K562 (cell line): ENCODE data around the gene KEL. TPM values are rescaled to one million over a fixed set of nuclear protein-coding genes. Genes with fewer than 3 reads are reported as not detected.

Experiments
- BHLHE40 ChIP-seq: IDR thresholded peaks from 2 replicates; pipeline ENCODE4 v1.6.1; 2011; ENCODE audit warnings: low read length, improper control_type of control experiment
- DLX4 ChIP-seq: fragments of 250-450 bp; sonication (Bioruptor Pico); IDR thresholded peaks from 2 replicates; pipeline ENCODE4 v1.6.1; 2021; ENCODE audit warnings: mild to moderate bottlenecking
- E2F5 ChIP-seq: sonication (generic); formaldehyde crosslinking; IDR thresholded peaks from 2 replicates; pipeline ENCODE4 v1.8.0; 2022; ENCODE audit warnings: mild to moderate bottlenecking, missing genetic modification reagents
- HMBOX1 ChIP-seq: sonication (generic); IDR thresholded peaks from 2 replicates; pipeline ENCODE4 v1.6.1; 2016
- L3MBTL2 ChIP-seq: fragments of 450-650 bp; IDR thresholded peaks from 2 replicates; pipeline ENCODE4 v1.6.1; 2016; ENCODE audit warnings: mild to moderate bottlenecking, moderate library complexity
- NR2C2 ChIP-seq, 2 experiments: fragments of 200-800 bp in 1 of 2; sonication (Bioruptor generic) in 1 of 2; sonication (generic) in 1 of 2; formaldehyde crosslinking in 1 of 2; IDR thresholded peaks; 2 replicates each; pipeline versions ENCODE4 v1.6.1 to v1.8.0; 2016 to 2022; ENCODE audit warnings: mild to moderate bottlenecking in 1 of 2, missing compliant biosample characterization in 1 of 2, missing genetic modification characterization in 1 of 2, missing genetic modification reagents in 1 of 2
- RAD21 ChIP-seq, 2 experiments: fragments of 250-450 bp in 1 of 2; fragments of 450-650 bp in 1 of 2; sonication (Bioruptor Pico) in 1 of 2; formaldehyde crosslinking in 1 of 2; IDR thresholded peaks in 1 of 2; conservative IDR thresholded peaks in 1 of 2; 2 replicates each; pipeline versions ENCODE4 v1.4.0 to v1.8.0; 2020 to 2022; ENCODE audit warnings: mild to moderate bottlenecking in 2 of 2, moderate library complexity in 1 of 2
- RBM17 ChIP-seq: fragments of 200-400 bp; formaldehyde crosslinking; IDR thresholded peaks from 2 replicates; pipeline ENCODE4 v1.6.1; 2017; ENCODE audit warnings: low read depth, mild to moderate bottlenecking, low read length, borderline replicate concordance
- SIN3A ChIP-seq, 2 experiments: fragments of 150-350 bp in 1 of 2; IDR thresholded peaks; 2 replicates each; pipeline ENCODE4 v1.6.1; 2011 to 2016; ENCODE audit warnings: borderline replicate concordance in 2 of 2, low read depth in 2 of 2, low read length in 2 of 2, mild to moderate bottlenecking in 2 of 2, moderate library complexity in 2 of 2; ENCODE audit not compliant: control insufficient read depth in 1 of 2
- UBTF ChIP-seq, 2 experiments: IDR thresholded peaks; 2 replicates each; pipeline ENCODE4 v1.6.1; 2012; ENCODE audit warnings: improper control_type of control experiment in 2 of 2, low read depth in 2 of 2, low read length in 2 of 2, borderline replicate concordance in 1 of 2
- ZBTB12 ChIP-seq: fragments of 250-450 bp; sonication (Bioruptor Pico); IDR thresholded peaks from 2 replicates; pipeline ENCODE4 v1.4.0; 2020
- ZBTB2 ChIP-seq: fragments of 450-650 bp; IDR thresholded peaks from 2 replicates; pipeline ENCODE4 v1.6.1; 2016; ENCODE audit warnings: antibody characterized with exemption
- ZC3H4 ChIP-seq: sonication (generic); formaldehyde crosslinking; IDR thresholded peaks from 2 replicates; pipeline ENCODE4 v1.9.0; 2021; ENCODE audit warnings: missing genetic modification reagents, borderline replicate concordance
- ZNF24 ChIP-seq: fragments of 450-650 bp; IDR thresholded peaks from 2 replicates; pipeline ENCODE4 v1.6.1; 2016
- ZNF511 ChIP-seq: sonication (generic); formaldehyde crosslinking; IDR thresholded peaks from 2 replicates; pipeline ENCODE4 v1.8.0; 2022; ENCODE audit warnings: mild to moderate bottlenecking, missing genetic modification reagents
- polyA plus RNA-seq, 8 experiments: library from polyadenylated mRNA; depleted of rRNA in 4 of 8; stranded (reverse) in 5 of 8; unstranded in 3 of 8; fragments of >200 nt; fragmentation: Nextera tagmentation in 2 of 8; fragmentation: Illumina TruSeq in 1 of 8; extraction: Ambion mirVana in 2 of 8; extraction: Trizol in 1 of 8; gene quantifications; 2 replicates each; pipeline versions ENCODE4 v1.2.1 to v1.2.3, GENCODE V29; 2011 to 2014; ENCODE audit warnings: inconsistent platforms in 1 of 8, missing spikeins in 1 of 8
- total RNA-seq, 7 experiments: library from RNA; depleted of rRNA in 6 of 7; stranded (reverse); fragments of >200 nt in 6 of 7; fragmentation: Illumina TruSeq in 2 of 7; extraction: Trizol in 2 of 7; gene quantifications; 2 replicates each; pipeline versions ENCODE4 v1.2.1 to v1.2.3, GENCODE V29; 2011 to 2021; ENCODE audit warnings: low replicate concordance in 1 of 7

KEL gene
- total and polyA plus RNA-seq, 9 of the 15 experiments (the other 6 are each of a cell fraction or from before 2014, with no cell fraction given) = 9.0 to 47.4 (median 22.2) TPM

- no peak for TF ChIP-seq DLX4 (CRISPR knock-in tag)
- TF ChIP-seq SIN3A (IDR thresholded peaks at IDR 0.05; ENCODE audit: borderline replicate concordance in 2 of 2, control insufficient read depth in 1 of 2, low read depth in 2 of 2, low read length in 2 of 2) = no peak
- no peak for TF ChIP-seq ZBTB2
- TF ChIP-seq ZBTB12 (CRISPR knock-in tag) = no peak
- no peak for TF ChIP-seq ZNF24
- TF ChIP-seq UBTF (IDR thresholded peaks at IDR 0.05; ENCODE audit: borderline replicate concordance in 1 of 2, low read depth in 2 of 2, low read length in 2 of 2) = no peak
- 0 out of 2 replicates have a peak, but pooled peaks have one; percentile 20 for TF ChIP-seq L3MBTL2
- no peak for TF ChIP-seq E2F5
- no peak for TF ChIP-seq HMBOX1
- TF ChIP-seq RAD21 (CRISPR knock-in tag; conservative IDR thresholded peaks at IDR 0.05 in 1 of 2, IDR thresholded peaks at IDR 0.05 in 1 of 2) = peak; percentile 52 to 55
- TF ChIP-seq BHLHE40 = no peak
- no peak for TF ChIP-seq ZNF511
- no peak for TF ChIP-seq NR2C2 (CRISPR knock-in tag; IDR thresholded peaks at IDR 0.05)
- peak; percentile 35; the same call in 1 of the 2 replicates for TF ChIP-seq NR2C2 (tag; IDR thresholded peaks at IDR 0.05)
- TF ChIP-seq ZC3H4 (CRISPR knock-in tag) = no peak
- TF ChIP-seq RBM17 = no peak
Observed at GRCh38 chr7:142908921-142909890, 53.0 kb downstream of the KEL start (continued).
